GM13976 (cell line): ENCODE measurements around the gene WFIKKN1.

ENCODE experiments used
- DNase-seq: peaks from one replicate; pipeline ENCODE4 v3.0.0; 2012; ENCODE audit warnings: low spot score
- CTCF ChIP-seq: IDR thresholded peaks from 2 replicates; pipeline ENCODE4 v1.5.1; 2012; ENCODE audit warnings: borderline replicate concordance, mild to moderate bottlenecking; ENCODE audit not compliant: insufficient read depth; ENCODE audit errors: extremely low read depth, missing control alignments, control extremely low read depth
- in situ Hi-C: fragments of 300-500 bp; cut with MboI; formaldehyde crosslinking; loops from one replicate; pipeline ENCODE4 v1.12.0; 2022; ENCODE audit warnings: low sequenced_read_pairs, mixed read lengths, inconsistent platforms; ENCODE audit not compliant: unreplicated experiment

WFIKKN1 gene

DNA sequence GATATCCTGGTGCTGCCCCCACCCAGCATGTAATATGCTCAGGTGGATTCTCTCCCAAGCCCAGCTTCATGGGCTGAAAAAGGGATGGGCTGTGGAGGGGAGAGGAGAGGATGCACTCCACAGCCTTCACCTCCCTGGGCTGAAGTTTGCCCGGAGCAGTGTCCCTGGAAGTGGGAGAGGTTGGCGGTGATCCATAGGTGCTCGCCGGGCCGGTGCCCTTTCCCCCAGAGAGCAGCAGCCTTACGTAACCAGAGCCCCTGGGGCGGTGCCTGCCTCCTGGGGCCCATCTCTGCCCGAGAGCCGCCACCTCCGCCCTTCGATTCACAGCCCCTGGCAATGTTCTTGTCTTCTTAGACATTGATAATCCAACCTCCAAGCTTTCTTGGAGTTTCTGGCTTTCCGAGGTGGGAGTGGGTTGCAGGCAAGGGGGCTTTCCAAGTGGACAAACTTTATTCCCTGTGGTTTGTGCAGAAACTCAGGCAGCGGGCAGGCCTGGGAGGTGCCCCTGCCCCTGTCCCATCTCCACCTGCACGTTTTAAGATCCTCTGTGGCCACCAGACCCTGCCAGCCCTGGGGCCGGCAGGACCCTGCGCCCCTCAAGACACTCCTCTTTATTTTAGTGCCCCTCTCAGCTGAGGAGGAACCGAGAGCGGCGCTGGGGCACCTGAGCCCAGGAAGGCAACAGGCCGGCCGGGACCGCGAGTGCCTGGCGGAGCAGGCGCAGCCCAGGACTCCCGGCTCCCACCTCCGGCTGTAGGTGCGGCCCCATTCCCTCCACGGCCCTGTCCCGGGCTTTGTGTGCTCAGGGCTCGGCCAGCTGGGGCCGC lies 15.3 kb downstream of the WFIKKN1 start:
- no peak for TF ChIP-seq CTCF
- in situ Hi-C loops, result no loop called here
- no peak for DNase-seq

- in situ Hi-C loops, result no loop called here
- no peak for TF ChIP-seq CTCF
- no peak for DNase-seq
Measured at GRCh38 chr16:646679-647172, 15.9 kb downstream of the WFIKKN1 start.

GRCh38 chr16:647173-647902 lies 16.6 kb downstream of the WFIKKN1 start:
- in situ Hi-C loops, result no loop called here
- no peak for TF ChIP-seq CTCF
- no peak for DNase-seq

DNA sequence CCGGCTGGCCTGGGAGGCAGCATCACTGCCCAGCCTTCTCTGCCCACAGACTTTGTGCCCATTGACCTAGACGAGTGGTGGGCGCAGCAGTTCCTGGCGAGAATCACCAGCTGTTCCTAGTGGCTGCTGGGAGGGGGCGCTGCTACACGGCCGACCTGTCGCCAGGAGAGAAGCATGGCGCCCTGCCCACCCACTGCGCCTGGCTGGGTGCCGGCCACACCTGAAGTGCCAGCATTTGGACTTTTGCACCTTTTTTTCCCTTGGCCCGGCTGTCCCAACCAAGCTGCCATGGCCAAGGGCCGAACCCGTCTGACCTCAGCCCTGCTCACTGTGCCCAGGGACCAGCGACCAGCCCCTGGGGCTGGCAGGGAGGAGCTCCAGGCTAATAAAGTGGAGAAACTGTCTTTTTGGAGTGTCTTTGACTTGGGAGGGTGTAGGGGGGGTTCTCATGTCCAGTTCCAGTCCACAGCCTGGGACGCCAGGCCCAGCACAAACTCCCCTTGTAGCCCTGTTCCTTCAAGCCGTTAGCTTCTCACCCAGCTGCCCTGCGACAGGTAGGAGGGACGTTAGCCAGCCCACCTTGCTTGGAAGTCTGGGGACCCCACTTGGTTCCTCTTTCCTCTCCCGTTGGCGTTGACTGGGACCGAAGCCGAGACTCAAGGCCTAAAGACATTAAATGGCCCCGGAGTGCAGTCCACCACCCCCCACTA lies 17.4 kb downstream of the WFIKKN1 start:
- DNase-seq, result peak; percentile 81

DNA sequence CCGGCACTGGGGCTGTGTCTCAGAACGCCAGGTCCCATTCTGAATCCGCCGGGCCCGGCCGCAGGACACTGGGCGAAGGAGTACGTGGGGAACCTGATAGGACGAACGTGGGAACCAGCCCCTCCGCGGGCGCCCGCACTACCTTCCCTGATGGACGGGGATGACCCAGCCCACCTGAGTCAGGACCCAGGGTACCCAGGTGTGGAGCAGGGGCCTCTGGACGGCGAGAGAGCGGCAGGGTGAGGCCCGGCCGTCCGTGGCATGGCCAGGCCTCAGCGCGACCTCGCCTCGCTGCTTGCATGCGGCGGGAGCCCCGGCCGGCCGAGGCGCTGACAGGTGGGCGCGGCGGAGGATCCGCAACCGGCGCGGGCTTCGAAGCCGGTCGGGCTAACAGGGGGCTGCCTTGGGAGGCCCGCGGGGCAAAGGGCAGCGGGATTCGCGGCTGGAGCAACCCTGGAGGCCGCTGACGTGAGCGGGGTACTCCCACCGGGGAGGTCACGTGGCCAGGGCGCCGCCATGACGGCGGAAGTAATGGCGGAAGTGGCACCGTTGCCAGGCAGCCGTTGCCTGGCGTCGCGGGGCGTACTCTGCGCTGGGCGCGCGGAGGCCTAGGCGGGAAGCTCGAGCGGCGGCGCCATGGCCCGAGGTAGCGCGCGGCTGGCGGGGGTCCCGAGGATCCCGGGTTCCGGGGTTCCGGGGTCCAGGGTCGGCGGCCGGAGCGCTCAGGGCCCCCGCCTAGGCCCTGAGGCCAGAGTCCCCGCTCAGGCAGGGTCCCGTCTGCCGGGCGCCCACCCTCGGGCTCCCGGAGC lies 18.2 kb downstream of the WFIKKN1 start, which contains the start of gene WDR90:
Gene WDR90, plus strand, starts transcription at position 585 of the 809 bp plus-strand sequence. Its CDS starts 52 bp downstream, at position 637.
- no peak for TF ChIP-seq CTCF
- DNase-seq, result peak; percentile 99
- in situ Hi-C loops, result no loop called here

More for the DNA sequence above, 17.4 kb downstream of the WFIKKN1 start:
- TF ChIP-seq CTCF, result peak; percentile 83
- in situ Hi-C loops, result no loop called here

- no peak for TF ChIP-seq CTCF
- peak; percentile 45 for DNase-seq
- in situ Hi-C loops, result no loop called here
Measured at GRCh38 chr16:649631-650030, 18.8 kb downstream of the WFIKKN1 start.
